HEK293 (cell line): ENCODE measurements around the gene ITIH5.

Source experiments
- CTCF ChIA-PET: fragments of 350-600 bp; formaldehyde crosslinking; extraction: SDS; loops from one replicate; lab custom pipeline; 2021; ENCODE audit warnings: antibody characterized with exemption; lab: Yijun Ruan, JAX
- POLR2A ChIA-PET: fragments of 300-600 bp; formaldehyde crosslinking; extraction: SDS; loops from one replicate; lab custom pipeline; 2020; ENCODE audit warnings: antibody characterized with exemption, inconsistent platforms; lab: Yijun Ruan, JAX
- H3K27ac ChIP-seq: fragments of 200-500 bp; sonication (Bioruptor generic); 2 replicates; pipeline ENCODE4 v1.5.1; 2014; ENCODE audit warnings: low read depth, low read length, control low read depth, inconsistent platforms; ENCODE audit errors: extremely low read depth
- H3K36me3 ChIP-seq, 2 experiments: fragments of 200-500 bp in 1 of 2; sonication (Bioruptor generic) in 1 of 2; 1 replicate in 1 of 2; 2 replicates in 1 of 2; pipeline ENCODE4 v1.5.1; 2014 to 2017; ENCODE audit warnings: inconsistent platforms in 2 of 2, low read length in 2 of 2; ENCODE audit not compliant: control insufficient read depth in 2 of 2, insufficient read depth in 1 of 2
- H3K4me1 ChIP-seq: fragments of 200-500 bp; sonication (Bioruptor generic); 2 replicates; pipeline ENCODE4 v1.5.1; 2014; ENCODE audit warnings: mild to moderate bottlenecking, low read length, inconsistent platforms; ENCODE audit not compliant: control insufficient read depth, insufficient read depth
- H3K4me3 ChIP-seq: 2 replicates; pipeline ENCODE4 v1.5.1; 2011; ENCODE audit warnings: low read depth, mild to moderate bottlenecking, control low read depth, low read length, moderate library complexity
- H3K9me3 ChIP-seq: fragments of 200-500 bp; sonication (Bioruptor generic); 2 replicates; pipeline ENCODE4 v1.5.1; 2014; ENCODE audit warnings: low read depth, low read length, inconsistent platforms; ENCODE audit not compliant: control insufficient read depth, insufficient read depth
- INSM2 ChIP-seq: fragments of 450-650 bp; formaldehyde crosslinking; IDR thresholded peaks from 2 replicates; pipeline ENCODE4 v1.5.1; 2016; ENCODE audit warnings: missing biosample characterization, missing genetic modification characterization
- REPIN1 ChIP-seq: fragments of 450-650 bp; formaldehyde crosslinking; IDR thresholded peaks from 2 replicates; pipeline ENCODE4 v1.5.1; 2017; ENCODE audit warnings: missing biosample characterization, missing genetic modification characterization, low read depth
- SALL2 ChIP-seq: fragments of 450-650 bp; formaldehyde crosslinking; IDR thresholded peaks from 2 replicates; pipeline ENCODE4 v1.5.0; 2017; ENCODE audit warnings: missing biosample characterization, mild to moderate bottlenecking, missing genetic modification characterization, borderline replicate concordance
- SCRT2 ChIP-seq: fragments of 450-650 bp; formaldehyde crosslinking; IDR thresholded peaks from 2 replicates; pipeline ENCODE4 v1.5.1; 2016; ENCODE audit warnings: missing biosample characterization, missing genetic modification characterization
- ZBTB21 ChIP-seq: fragments of 450-650 bp; formaldehyde crosslinking; IDR thresholded peaks from 2 replicates; pipeline ENCODE4 v1.5.1; 2017; ENCODE audit warnings: missing biosample characterization, missing genetic modification characterization
- ZBTB26 ChIP-seq: fragments of 450-650 bp; formaldehyde crosslinking; optimal IDR thresholded peaks from 2 replicates; pipeline ENCODE3; 2016; ENCODE audit warnings: missing biosample characterization, mild to moderate bottlenecking, missing genetic modification characterization
- ZFP3 ChIP-seq: fragments of 450-650 bp; formaldehyde crosslinking; IDR thresholded peaks from 2 replicates; pipeline ENCODE4 v1.5.1; 2016; ENCODE audit warnings: low read depth, missing biosample characterization, missing genetic modification characterization
- ZNF169 ChIP-seq: fragments of 450-650 bp; formaldehyde crosslinking; IDR thresholded peaks from 2 replicates; pipeline ENCODE4 v1.5.1; 2016; ENCODE audit warnings: missing biosample characterization, missing genetic modification characterization
- ZNF341 ChIP-seq: fragments of 450-650 bp; formaldehyde crosslinking; IDR thresholded peaks from 2 replicates; pipeline ENCODE4; 2016; ENCODE audit warnings: low read depth, missing biosample characterization, missing genetic modification characterization
- ZNF416 ChIP-seq: fragments of 450-650 bp; formaldehyde crosslinking; IDR thresholded peaks from 2 replicates; pipeline ENCODE4 v1.5.1; 2016; ENCODE audit warnings: missing biosample characterization, missing genetic modification characterization
- ZNF530 ChIP-seq: fragments of 450-650 bp; formaldehyde crosslinking; IDR thresholded peaks from 2 replicates; pipeline ENCODE4 v1.5.1; 2016; ENCODE audit warnings: low read depth, missing biosample characterization, missing genetic modification characterization
- ZNF544 ChIP-seq: fragments of 450-650 bp; formaldehyde crosslinking; IDR thresholded peaks from 2 replicates; pipeline ENCODE4 v1.5.0; 2017; ENCODE audit warnings: missing biosample characterization, missing genetic modification characterization
- ZNF549 ChIP-seq: fragments of 450-650 bp; IDR thresholded peaks from 2 replicates; pipeline ENCODE4 v1.5.1; 2018; ENCODE audit warnings: missing biosample characterization, missing genetic modification characterization, mild to moderate bottlenecking, inconsistent platforms, moderate library complexity
- ZNF580 ChIP-seq: fragments of 450-650 bp; formaldehyde crosslinking; IDR thresholded peaks from 2 replicates; pipeline ENCODE4 v1.5.1; 2016; ENCODE audit warnings: missing biosample characterization, missing genetic modification characterization
- ZNF624 ChIP-seq: fragments of 450-650 bp; formaldehyde crosslinking; IDR thresholded peaks from 2 replicates; pipeline ENCODE4 v1.5.1; 2017; ENCODE audit warnings: missing biosample characterization, missing genetic modification characterization
- ZNF704 ChIP-seq: fragments of 450-650 bp; formaldehyde crosslinking; IDR thresholded peaks from 2 replicates; pipeline ENCODE4 v1.5.1; 2016; ENCODE audit warnings: missing biosample characterization, missing genetic modification characterization
- ZNF777 ChIP-seq: fragments of 450-650 bp; formaldehyde crosslinking; IDR thresholded peaks from 2 replicates; pipeline ENCODE4 v1.5.1; 2017; ENCODE audit warnings: missing biosample characterization, missing genetic modification characterization, borderline replicate concordance
- TF ChIP-seq, protein P1 (sequence below): fragments of 450-650 bp; formaldehyde crosslinking; IDR thresholded peaks from 2 replicates; pipeline ENCODE4 v1.5.1; 2017; ENCODE audit warnings: missing biosample characterization, missing genetic modification characterization
- TF ChIP-seq, protein P2 (sequence below): fragments of 450-650 bp; formaldehyde crosslinking; IDR thresholded peaks from 2 replicates; pipeline ENCODE4 v1.5.1; 2016; ENCODE audit warnings: missing biosample characterization, missing genetic modification characterization, borderline replicate concordance

Gene ITIH5

GRCh38 chr10:7593905-7594304 is 72.9 kb downstream of the ITIH5 start (continued):
- TF ChIP-seq ZNF341 (no peak), ZFP3 (tag by site-specific recombination) (no peak)

DNA sequence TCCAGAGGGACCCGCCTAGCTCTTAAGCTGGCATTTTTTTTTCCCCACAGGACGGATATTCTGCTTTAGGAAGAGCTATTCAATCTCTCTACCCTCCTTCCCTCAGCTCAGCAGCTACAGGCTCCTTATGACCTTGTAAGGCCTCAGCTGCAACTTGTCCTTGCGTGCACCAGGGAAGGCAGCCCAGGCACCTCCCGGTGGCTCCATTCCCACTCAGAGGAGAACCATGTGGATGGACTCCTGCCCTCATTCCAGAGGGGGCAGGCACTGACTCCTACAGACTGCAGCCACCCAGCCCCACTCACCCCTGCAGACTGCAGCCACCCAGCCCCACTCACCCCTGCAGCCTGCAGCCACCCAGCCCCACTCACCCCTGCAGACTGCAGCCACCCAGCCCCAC is 73.7 kb downstream of the ITIH5 start:
- H3K4me1 ChIP-seq: no peaks in the 10 kb centered on the region; the same call in 1 of the 2 replicates
- H3K27ac ChIP-seq: no peak overlapping the region
- H3K4me3 ChIP-seq: no peak overlapping the region
- ChIA-PET POLR2A (no interaction called here), CTCF (no interaction called here)
- no peak for TF ChIP-seq SALL2
- no peak for TF ChIP-seq ZNF169 (tag by site-specific recombination)
- no peak for TF ChIP-seq ZNF416 (tag by site-specific recombination)
- TF ChIP-seq, protein P1, sequence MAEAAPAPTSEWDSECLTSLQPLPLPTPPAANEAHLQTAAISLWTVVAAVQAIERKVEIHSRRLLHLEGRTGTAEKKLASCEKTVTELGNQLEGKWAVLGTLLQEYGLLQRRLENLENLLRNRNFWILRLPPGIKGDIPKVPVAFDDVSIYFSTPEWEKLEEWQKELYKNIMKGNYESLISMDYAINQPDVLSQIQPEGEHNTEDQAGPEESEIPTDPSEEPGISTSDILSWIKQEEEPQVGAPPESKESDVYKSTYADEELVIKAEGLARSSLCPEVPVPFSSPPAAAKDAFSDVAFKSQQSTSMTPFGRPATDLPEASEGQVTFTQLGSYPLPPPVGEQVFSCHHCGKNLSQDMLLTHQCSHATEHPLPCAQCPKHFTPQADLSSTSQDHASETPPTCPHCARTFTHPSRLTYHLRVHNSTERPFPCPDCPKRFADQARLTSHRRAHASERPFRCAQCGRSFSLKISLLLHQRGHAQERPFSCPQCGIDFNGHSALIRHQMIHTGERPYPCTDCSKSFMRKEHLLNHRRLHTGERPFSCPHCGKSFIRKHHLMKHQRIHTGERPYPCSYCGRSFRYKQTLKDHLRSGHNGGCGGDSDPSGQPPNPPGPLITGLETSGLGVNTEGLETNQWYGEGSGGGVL (tag by site-specific recombination): no peak
- no peak for TF ChIP-seq REPIN1 (tag by site-specific recombination)
- TF ChIP-seq ZNF530 (tag by site-specific recombination): no peak
- TF ChIP-seq ZNF704: no peak
- no peak for TF ChIP-seq ZBTB21 (tag by site-specific recombination)
- TF ChIP-seq ZNF777 (tag by site-specific recombination): no peak
- TF ChIP-seq SCRT2: no peak
- TF ChIP-seq INSM2 (tag by site-specific recombination): no peak
- TF ChIP-seq ZNF580 (tag by site-specific recombination): no peak
- no peak for TF ChIP-seq ZNF624 (tag by site-specific recombination)
- TF ChIP-seq ZNF544 (tag by site-specific recombination): no peak
- TF ChIP-seq ZBTB26 (tag by site-specific recombination): no peak
- TF ChIP-seq, protein P2, sequence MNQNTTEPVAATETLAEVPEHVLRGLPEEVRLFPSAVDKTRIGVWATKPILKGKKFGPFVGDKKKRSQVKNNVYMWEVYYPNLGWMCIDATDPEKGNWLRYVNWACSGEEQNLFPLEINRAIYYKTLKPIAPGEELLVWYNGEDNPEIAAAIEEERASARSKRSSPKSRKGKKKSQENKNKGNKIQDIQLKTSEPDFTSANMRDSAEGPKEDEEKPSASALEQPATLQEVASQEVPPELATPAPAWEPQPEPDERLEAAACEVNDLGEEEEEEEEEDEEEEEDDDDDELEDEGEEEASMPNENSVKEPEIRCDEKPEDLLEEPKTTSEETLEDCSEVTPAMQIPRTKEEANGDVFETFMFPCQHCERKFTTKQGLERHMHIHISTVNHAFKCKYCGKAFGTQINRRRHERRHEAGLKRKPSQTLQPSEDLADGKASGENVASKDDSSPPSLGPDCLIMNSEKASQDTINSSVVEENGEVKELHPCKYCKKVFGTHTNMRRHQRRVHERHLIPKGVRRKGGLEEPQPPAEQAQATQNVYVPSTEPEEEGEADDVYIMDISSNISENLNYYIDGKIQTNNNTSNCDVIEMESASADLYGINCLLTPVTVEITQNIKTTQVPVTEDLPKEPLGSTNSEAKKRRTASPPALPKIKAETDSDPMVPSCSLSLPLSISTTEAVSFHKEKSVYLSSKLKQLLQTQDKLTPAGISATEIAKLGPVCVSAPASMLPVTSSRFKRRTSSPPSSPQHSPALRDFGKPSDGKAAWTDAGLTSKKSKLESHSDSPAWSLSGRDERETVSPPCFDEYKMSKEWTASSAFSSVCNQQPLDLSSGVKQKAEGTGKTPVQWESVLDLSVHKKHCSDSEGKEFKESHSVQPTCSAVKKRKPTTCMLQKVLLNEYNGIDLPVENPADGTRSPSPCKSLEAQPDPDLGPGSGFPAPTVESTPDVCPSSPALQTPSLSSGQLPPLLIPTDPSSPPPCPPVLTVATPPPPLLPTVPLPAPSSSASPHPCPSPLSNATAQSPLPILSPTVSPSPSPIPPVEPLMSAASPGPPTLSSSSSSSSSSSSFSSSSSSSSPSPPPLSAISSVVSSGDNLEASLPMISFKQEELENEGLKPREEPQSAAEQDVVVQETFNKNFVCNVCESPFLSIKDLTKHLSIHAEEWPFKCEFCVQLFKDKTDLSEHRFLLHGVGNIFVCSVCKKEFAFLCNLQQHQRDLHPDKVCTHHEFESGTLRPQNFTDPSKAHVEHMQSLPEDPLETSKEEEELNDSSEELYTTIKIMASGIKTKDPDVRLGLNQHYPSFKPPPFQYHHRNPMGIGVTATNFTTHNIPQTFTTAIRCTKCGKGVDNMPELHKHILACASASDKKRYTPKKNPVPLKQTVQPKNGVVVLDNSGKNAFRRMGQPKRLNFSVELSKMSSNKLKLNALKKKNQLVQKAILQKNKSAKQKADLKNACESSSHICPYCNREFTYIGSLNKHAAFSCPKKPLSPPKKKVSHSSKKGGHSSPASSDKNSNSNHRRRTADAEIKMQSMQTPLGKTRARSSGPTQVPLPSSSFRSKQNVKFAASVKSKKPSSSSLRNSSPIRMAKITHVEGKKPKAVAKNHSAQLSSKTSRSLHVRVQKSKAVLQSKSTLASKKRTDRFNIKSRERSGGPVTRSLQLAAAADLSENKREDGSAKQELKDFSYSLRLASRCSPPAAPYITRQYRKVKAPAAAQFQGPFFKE (tag by site-specific recombination): no peak
- no peak for TF ChIP-seq ZNF549
- no peaks in the 10 kb centered on the region for H3K36me3 ChIP-seq
- no peaks in the 10 kb centered on the region for H3K9me3 ChIP-seq
